Keratinocyte (primary cell): ENCODE measurements around the gene RAB3GAP2. TPM values are rescaled to one million over a fixed set of nuclear protein-coding genes. Genes with fewer than 3 reads are reported as not detected.

ENCODE experiments used
- DNase-seq: peaks from one replicate; pipeline ENCODE4 v3.0.0-alpha.2; 2011; ENCODE audit warnings: low read depth, missing footprints, low spot score
- FAIRE-seq: peaks from 2 replicates; lab custom pipeline; 2011; peaks lifted over from hg19 to GRCh38; lab: Jason Lieb, UNC
- H2AFZ ChIP-seq: 2 replicates; pipeline ENCODE4 v1.6.0; 2012; ENCODE audit warnings: low read length, control low read depth, inconsistent platforms; ENCODE audit not compliant: control insufficient read depth
- H3K27ac ChIP-seq: 2 replicates; pipeline ENCODE4 v1.5.1; 2011; ENCODE audit warnings: low read length; ENCODE audit not compliant: control insufficient read depth, insufficient read depth
- H3K27me3 ChIP-seq: 3 replicates; pipeline ENCODE4 v1.6.0; 2011; ENCODE audit warnings: low read length; ENCODE audit not compliant: control insufficient read depth, insufficient read depth; ENCODE audit errors: extremely low read depth
- H3K36me3 ChIP-seq, 2 experiments: 2 replicates in 1 of 2; 3 replicates in 1 of 2; pipeline ENCODE4 v1.5.1; 2011; ENCODE audit warnings: low read length in 2 of 2, mild to moderate bottlenecking in 1 of 2; ENCODE audit not compliant: control insufficient read depth in 2 of 2, insufficient read depth in 2 of 2; ENCODE audit errors: extremely low read depth in 1 of 2
- H3K4me1 ChIP-seq: 3 replicates; pipeline ENCODE4 v1.5.1; 2011; ENCODE audit warnings: low read length; ENCODE audit not compliant: control insufficient read depth, insufficient read depth; ENCODE audit errors: extremely low read depth
- H3K4me2 ChIP-seq: 3 replicates; pipeline ENCODE4 v1.6.0; 2011; ENCODE audit warnings: low read depth, low read length; ENCODE audit not compliant: control insufficient read depth, insufficient read depth; ENCODE audit errors: extremely low read depth
- H3K4me3 ChIP-seq, 3 experiments: fragments of 200-600 bp in 1 of 3; sonication (generic) in 1 of 3; 2 replicates in 2 of 3; 3 replicates in 1 of 3; pipeline ENCODE4 v1.5.1; 2011 to 2016; ENCODE audit warnings: low read length in 3 of 3, mild to moderate bottlenecking in 3 of 3, control low read depth in 2 of 3, inconsistent platforms in 1 of 3, low read depth in 1 of 3, mixed read lengths in 1 of 3, mixed run types in 1 of 3, moderate library complexity in 1 of 3; ENCODE audit not compliant: control insufficient read depth in 2 of 3, insufficient read depth in 2 of 3; ENCODE audit errors: extremely low read depth in 1 of 3
- H3K79me2 ChIP-seq: 2 replicates; pipeline ENCODE4 v1.6.0; 2012; ENCODE audit warnings: low read length; ENCODE audit not compliant: control insufficient read depth, insufficient read depth
- H3K9ac ChIP-seq: 3 replicates; pipeline ENCODE4 v1.6.0; 2011; ENCODE audit warnings: low read length; ENCODE audit not compliant: control insufficient read depth, insufficient read depth; ENCODE audit errors: extremely low read depth
- H3K9me1 ChIP-seq: 3 replicates; pipeline ENCODE4 v1.6.0; 2011; ENCODE audit warnings: low read length; ENCODE audit not compliant: control insufficient read depth, insufficient read depth; ENCODE audit errors: extremely low read depth
- H3K9me3 ChIP-seq: 2 replicates; pipeline ENCODE4 v1.5.1; 2012; ENCODE audit warnings: low read depth, low read length; ENCODE audit not compliant: control insufficient read depth
- H4K20me1 ChIP-seq: 3 replicates; pipeline ENCODE4 v1.6.0; 2011; ENCODE audit warnings: low read length; ENCODE audit not compliant: control insufficient read depth, insufficient read depth; ENCODE audit errors: extremely low read depth
- EZH2 ChIP-seq: IDR thresholded peaks from one replicate; pipeline ENCODE4 v1.6.1; 2012; ENCODE audit warnings: inconsistent platforms, mild to moderate bottlenecking, low read length, moderate library complexity
- dilution Hi-C: fragments of 300-500 bp; cut with MboI; formaldehyde crosslinking; loops from one replicate; pipeline ENCODE4 v1.7.0; 2020; ENCODE audit warnings: low sequenced_read_pairs; ENCODE audit not compliant: extremely low pct_ligation_motif_present
- polyA plus RNA-seq, 5 experiments: library from polyadenylated mRNA; depleted of rRNA in 3 of 5; stranded (reverse) in 3 of 5; stranded (forward) in 1 of 5; unstranded in 1 of 5; fragments of >200 nt; gene quantifications; 1 replicate in 1 of 5; 2 replicates in 3 of 5; 3 replicates in 1 of 5; pipeline versions ENCODE4 v1.2.1 to v1.2.3, GENCODE V29; 2011 to 2012; ENCODE audit warnings: missing spikeins in 2 of 5, low read depth in 1 of 5, low replicate concordance in 1 of 5
- TF ChIP-seq, protein P1 (sequence below), 3 experiments: IDR thresholded peaks in 1 of 3; conservative IDR thresholded peaks in 1 of 3; optimal IDR thresholded peaks in 1 of 3; 2 replicates in 2 of 3; 3 replicates in 1 of 3; pipeline versions ENCODE3 to v1.5.1; 2011; ENCODE audit warnings: low read length in 3 of 3, mild to moderate bottlenecking in 3 of 3, moderate library complexity in 2 of 3, control low read depth in 1 of 3, inconsistent platforms in 1 of 3; ENCODE audit not compliant: insufficient read depth in 2 of 3; ENCODE audit errors: extremely low read depth in 1 of 3

The RAB3GAP2 gene
- polyA plus RNA-seq, 1 donor (not counting 4 experiments of a cell fraction or from before 2014, with no cell fraction given) = 44.4 TPM

DNA sequence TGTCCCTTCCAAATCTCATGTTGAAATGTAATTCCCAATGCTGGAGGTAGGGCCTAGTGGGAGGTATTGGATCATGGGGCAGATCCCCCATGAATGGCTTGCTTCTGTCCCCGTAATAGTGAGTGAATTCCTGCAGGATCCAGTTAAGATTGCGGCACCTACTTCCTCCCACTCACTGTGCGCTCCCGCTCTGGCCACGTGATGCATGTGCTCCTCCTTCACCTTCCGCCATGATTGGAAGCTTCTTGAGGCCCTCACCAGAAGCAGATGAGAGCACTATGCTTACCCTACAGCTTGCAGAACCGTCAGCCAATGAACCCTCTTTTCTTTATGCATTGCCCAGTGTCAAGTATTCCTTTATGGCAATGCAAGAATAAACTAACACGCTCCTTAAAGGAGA, 14.9 kb upstream of the RAB3GAP2 start:
- no peak overlapping the region for H3K27ac ChIP-seq

GRCh38 chr1:220283625-220284024, 11.4 kb upstream of the RAB3GAP2 start:
- Histone ChIP-seq H3K4me3 (no peak overlapping the region), H4K20me1 (no peaks in the 10 kb centered on the region), H3K27me3 (no peaks in the 10 kb centered on the region), H3K9ac (no peak overlapping the region), H3K36me3 (no peaks in the 10 kb centered on the region), H3K27ac (no peak overlapping the region), H3K79me2 (no peaks in the 10 kb centered on the region), H3K4me1 (no peaks in the 10 kb centered on the region), H3K9me3 (no peaks in the 10 kb centered on the region), H3K9me1 (no peaks in the 10 kb centered on the region), H3K4me2 (no peak overlapping the region), H2AFZ (no peak overlapping the region)
- FAIRE-seq (no peak), DNase-seq (no peak)
- no peak for TF ChIP-seq EZH2
- TF ChIP-seq, protein P1, sequence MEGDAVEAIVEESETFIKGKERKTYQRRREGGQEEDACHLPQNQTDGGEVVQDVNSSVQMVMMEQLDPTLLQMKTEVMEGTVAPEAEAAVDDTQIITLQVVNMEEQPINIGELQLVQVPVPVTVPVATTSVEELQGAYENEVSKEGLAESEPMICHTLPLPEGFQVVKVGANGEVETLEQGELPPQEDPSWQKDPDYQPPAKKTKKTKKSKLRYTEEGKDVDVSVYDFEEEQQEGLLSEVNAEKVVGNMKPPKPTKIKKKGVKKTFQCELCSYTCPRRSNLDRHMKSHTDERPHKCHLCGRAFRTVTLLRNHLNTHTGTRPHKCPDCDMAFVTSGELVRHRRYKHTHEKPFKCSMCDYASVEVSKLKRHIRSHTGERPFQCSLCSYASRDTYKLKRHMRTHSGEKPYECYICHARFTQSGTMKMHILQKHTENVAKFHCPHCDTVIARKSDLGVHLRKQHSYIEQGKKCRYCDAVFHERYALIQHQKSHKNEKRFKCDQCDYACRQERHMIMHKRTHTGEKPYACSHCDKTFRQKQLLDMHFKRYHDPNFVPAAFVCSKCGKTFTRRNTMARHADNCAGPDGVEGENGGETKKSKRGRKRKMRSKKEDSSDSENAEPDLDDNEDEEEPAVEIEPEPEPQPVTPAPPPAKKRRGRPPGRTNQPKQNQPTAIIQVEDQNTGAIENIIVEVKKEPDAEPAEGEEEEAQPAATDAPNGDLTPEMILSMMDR (optimal IDR thresholded peaks at IDR 0.05 in 1 of 3, IDR thresholded peaks at IDR 0.05 in 1 of 3, conservative IDR thresholded peaks at IDR 0.05 in 1 of 3; ENCODE audit: extremely low read depth in 1 of 3, insufficient read depth in 2 of 3, low read length in 3 of 3) = no peak
- dilution Hi-C loops = no loop called here

More for the DNA sequence above, 14.9 kb upstream of the RAB3GAP2 start:
- no peak for TF ChIP-seq EZH2
- TF ChIP-seq, protein P1 (optimal IDR thresholded peaks at IDR 0.05 in 1 of 3, IDR thresholded peaks at IDR 0.05 in 1 of 3, conservative IDR thresholded peaks at IDR 0.05 in 1 of 3; ENCODE audit: extremely low read depth in 1 of 3, insufficient read depth in 2 of 3, low read length in 3 of 3) = no peak
- H3K4me1 ChIP-seq = no peaks in the 10 kb centered on the region
- FAIRE-seq (no peak), DNase-seq (no peak)
- H3K4me3 ChIP-seq = no peak overlapping the region
- no peak overlapping the region for H3K9ac ChIP-seq
- dilution Hi-C loops = no loop called here
- H3K36me3 ChIP-seq = no peaks in the 10 kb centered on the region
- H3K9me1 ChIP-seq = no peaks in the 10 kb centered on the region
- no peak overlapping the region for H3K4me2 ChIP-seq
- H2AFZ ChIP-seq = no peak overlapping the region
- H3K9me3 ChIP-seq = no peaks in the 10 kb centered on the region
- no peaks in the 10 kb centered on the region for H3K27me3 ChIP-seq
- no peaks in the 10 kb centered on the region for H4K20me1 ChIP-seq
- no peaks in the 10 kb centered on the region for H3K79me2 ChIP-seq
